GM12891 (cell line): ENCODE data around the gene AFAP1.
A peak's percentile ranks its signal among the peaks of the same experiment; 100 is the strongest.

Source experiments
- DNase-seq: peaks from one replicate; pipeline ENCODE4 v3.0.0; 2011; ENCODE audit warnings: low spot score; ENCODE audit not compliant: insufficient read length
- FAIRE-seq: peaks from 2 replicates; lab custom pipeline; 2011; peaks lifted over from hg19 to GRCh38; lab: Jason Lieb, UNC
- PAX5 ChIP-seq: IDR thresholded peaks from 2 replicates; pipeline ENCODE4 v1.6.1; 2011; ENCODE audit warnings: low read length, moderate library complexity, mild to moderate bottlenecking; ENCODE audit not compliant: insufficient read depth, severe bottlenecking
- POLR2A ChIP-seq: IDR thresholded peaks from 2 replicates; pipeline ENCODE4 v1.6.1; 2011; ENCODE audit warnings: low read depth, low read length, control low read depth
- POLR2AphosphoS5 ChIP-seq: IDR thresholded peaks from 2 replicates; pipeline ENCODE4 v1.6.1; 2011; ENCODE audit warnings: low read depth, low read length, control low read depth
- POU2F2 ChIP-seq: IDR thresholded peaks from 2 replicates; pipeline ENCODE4 v1.6.1; 2011; ENCODE audit warnings: low read depth, mild to moderate bottlenecking, control low read depth, low read length, moderate library complexity
- SPI1 ChIP-seq: IDR thresholded peaks from 2 replicates; pipeline ENCODE4 v1.6.1; 2011; ENCODE audit warnings: low read depth, low read length, control low read depth
- TAF1 ChIP-seq: IDR thresholded peaks from 2 replicates; pipeline ENCODE4 v1.6.1; 2011; ENCODE audit warnings: low read depth, low read length, control low read depth

The AFAP1 gene

GRCh38 chr4:7847206-7847605 is 92.5 kb downstream of the AFAP1 start:
- TF ChIP-seq SPI1, result no peak
- no peak for TF ChIP-seq TAF1
- no peak for TF ChIP-seq POLR2A
- no peak for TF ChIP-seq POLR2AphosphoS5
- no peak for TF ChIP-seq POU2F2
- no peak for TF ChIP-seq PAX5
- FAIRE-seq (no peak), DNase-seq (no peak)

- no peak for TF ChIP-seq POU2F2
- TF ChIP-seq TAF1, result no peak
- no peak for TF ChIP-seq POLR2AphosphoS5
- no peak for TF ChIP-seq PAX5
- no peak for TF ChIP-seq POLR2A
- no peak for TF ChIP-seq SPI1
- FAIRE-seq, result no peak
- no peak for DNase-seq
Observed at GRCh38 chr4:7845493-7846128, 94.0 kb downstream of the AFAP1 start.

GRCh38 chr4:7844594-7844991 is 95.1 kb downstream of the AFAP1 start:
- TF ChIP-seq POLR2A (no peak), POLR2AphosphoS5 (no peak), PAX5 (no peak), POU2F2 (no peak), TAF1 (no peak), SPI1 (no peak)
- FAIRE-seq (no peak), DNase-seq (no peak)

GRCh38 chr4:7843831-7844593 is 95.6 kb downstream of the AFAP1 start:
- FAIRE-seq (peak; percentile 13), DNase-seq (peak; percentile 58)
- TF ChIP-seq POU2F2, result no peak
- no peak for TF ChIP-seq POLR2A
- no peak for TF ChIP-seq POLR2AphosphoS5
- no peak for TF ChIP-seq SPI1
- TF ChIP-seq PAX5, result no peak
- no peak for TF ChIP-seq TAF1

- FAIRE-seq, result no peak
- TF ChIP-seq PAX5 (no peak), POLR2AphosphoS5 (no peak), POLR2A (no peak), SPI1 (no peak), POU2F2 (no peak), TAF1 (no peak)
- no peak for DNase-seq
Observed at GRCh38 chr4:7842384-7843279, 97.0 kb downstream of the AFAP1 start.

GRCh38 chr4:7841894-7842293 is 97.8 kb downstream of the AFAP1 start:
- FAIRE-seq, result no peak
- no peak for TF ChIP-seq PAX5
- no peak for TF ChIP-seq POLR2AphosphoS5
- TF ChIP-seq POLR2A, result no peak
- TF ChIP-seq SPI1, result no peak
- DNase-seq, result no peak

DNA sequence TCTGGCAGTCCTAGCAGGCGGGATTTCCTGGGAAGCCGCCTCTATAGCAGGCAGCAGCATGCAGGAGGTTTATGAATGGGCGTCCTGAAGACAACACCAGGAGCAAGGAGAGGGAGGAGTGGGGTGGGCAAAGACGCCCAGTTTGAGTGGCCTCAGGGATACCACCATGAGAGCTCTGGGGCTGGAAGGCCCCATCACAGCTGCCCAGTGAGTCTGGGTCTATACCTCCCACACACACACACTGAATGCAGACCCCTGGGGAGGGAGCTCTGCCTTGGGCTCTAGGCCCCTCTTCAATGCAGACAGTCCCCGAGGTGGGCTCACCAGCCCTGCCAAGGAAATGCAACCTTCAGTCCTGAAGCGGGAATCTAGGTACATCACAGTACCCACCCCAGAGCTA is 98.6 kb downstream of the AFAP1 start:
- FAIRE-seq (no peak), DNase-seq (no peak)
- TF ChIP-seq POLR2AphosphoS5 (no peak), SPI1 (no peak), PAX5 (no peak), TAF1 (no peak), POLR2A (no peak), POU2F2 (no peak)

DNA sequence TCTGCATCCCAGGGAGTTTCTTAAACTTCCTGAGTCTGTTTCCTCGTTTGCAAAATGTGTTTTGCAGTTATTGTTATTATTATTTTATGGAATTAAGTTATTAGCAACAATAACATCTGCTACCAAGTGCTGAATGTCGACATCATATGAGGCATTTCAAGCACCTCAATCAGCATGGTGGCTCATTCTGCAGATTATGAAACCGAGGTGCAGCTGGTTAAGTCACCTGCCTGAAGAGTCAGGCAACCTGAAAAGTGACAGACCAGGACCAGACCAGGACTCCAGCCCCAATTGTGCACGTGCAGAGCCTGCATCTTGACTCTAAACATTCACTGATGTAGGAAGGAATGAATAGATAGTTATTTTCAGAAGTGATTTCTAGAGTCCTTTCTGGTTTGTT is 99.8 kb downstream of the AFAP1 start:
- TF ChIP-seq PAX5, result no peak
- TF ChIP-seq TAF1, result no peak
- no peak for TF ChIP-seq POLR2A
- TF ChIP-seq POU2F2, result no peak
- TF ChIP-seq SPI1, result no peak
- TF ChIP-seq POLR2AphosphoS5, result no peak
- DNase-seq (no peak), FAIRE-seq (no peak)
